ENCODE results near the gene ZNF710. TPM values are rescaled to one million over a fixed set of nuclear protein-coding genes. Genes with fewer than 3 reads are reported as not detected.
A peak's percentile ranks its signal among the peaks of the same experiment; 100 is the strongest.

The ZNF710 gene
- total and polyA plus RNA-seq, 9 of the 15 experiments (the other 6 are each of a cell fraction or from before 2014, with no cell fraction given): 0.56 to 14.2 (median 5.2) TPM

DNA sequence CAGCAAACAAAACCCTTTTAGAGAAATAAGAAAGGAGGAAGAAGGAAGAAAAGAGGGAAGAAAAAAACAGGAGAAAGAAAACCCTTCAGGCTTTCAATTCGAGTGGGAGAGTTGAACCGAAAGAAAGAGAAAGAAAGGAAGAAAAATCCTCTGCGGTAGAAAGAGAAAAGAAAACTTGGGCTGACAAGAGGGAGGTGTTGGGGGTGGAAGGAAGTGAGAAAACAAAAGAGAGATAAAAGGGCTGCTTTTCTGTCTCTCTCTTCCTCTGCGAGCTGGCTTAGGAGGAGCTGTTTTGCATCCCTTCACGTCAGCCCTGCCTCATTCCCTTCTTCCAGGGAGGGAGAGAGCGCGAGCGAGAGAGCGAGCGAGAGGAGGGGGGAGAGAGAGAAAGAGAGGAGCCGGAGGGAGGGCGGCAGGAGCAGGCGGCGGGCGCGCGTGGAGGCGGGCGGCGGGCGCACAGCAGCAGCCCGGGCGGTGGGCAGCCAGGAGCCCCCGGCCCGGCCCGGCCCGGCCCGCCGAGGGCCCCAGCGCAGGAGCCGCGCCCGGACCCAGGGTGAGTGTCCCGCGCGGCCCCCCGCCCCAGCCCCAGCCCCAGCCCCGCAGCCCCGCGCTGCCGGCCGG, at the start of gene ZNF710 (continued):
- 0 out of 4 replicates have a peak, but pooled peaks have one; percentile 15 to 29 for TF ChIP-seq FOXK2 (conservative IDR thresholded peaks at IDR 0.05 in 1 of 2, IDR thresholded peaks at IDR 0.05 in 1 of 2; ENCODE audit: low read depth in 2 of 2)
- TF ChIP-seq, protein P1, sequence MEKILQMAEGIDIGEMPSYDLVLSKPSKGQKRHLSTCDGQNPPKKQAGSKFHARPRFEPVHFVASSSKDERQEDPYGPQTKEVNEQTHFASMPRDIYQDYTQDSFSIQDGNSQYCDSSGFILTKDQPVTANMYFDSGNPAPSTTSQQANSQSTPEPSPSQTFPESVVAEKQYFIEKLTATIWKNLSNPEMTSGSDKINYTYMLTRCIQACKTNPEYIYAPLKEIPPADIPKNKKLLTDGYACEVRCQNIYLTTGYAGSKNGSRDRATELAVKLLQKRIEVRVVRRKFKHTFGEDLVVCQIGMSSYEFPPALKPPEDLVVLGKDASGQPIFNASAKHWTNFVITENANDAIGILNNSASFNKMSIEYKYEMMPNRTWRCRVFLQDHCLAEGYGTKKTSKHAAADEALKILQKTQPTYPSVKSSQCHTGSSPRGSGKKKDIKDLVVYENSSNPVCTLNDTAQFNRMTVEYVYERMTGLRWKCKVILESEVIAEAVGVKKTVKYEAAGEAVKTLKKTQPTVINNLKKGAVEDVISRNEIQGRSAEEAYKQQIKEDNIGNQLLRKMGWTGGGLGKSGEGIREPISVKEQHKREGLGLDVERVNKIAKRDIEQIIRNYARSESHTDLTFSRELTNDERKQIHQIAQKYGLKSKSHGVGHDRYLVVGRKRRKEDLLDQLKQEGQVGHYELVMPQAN (IDR thresholded peaks at IDR 0.05; ENCODE audit: borderline replicate concordance): 0 out of 2 replicates have a peak, but pooled peaks have one; percentile 48
- TF ChIP-seq, protein P2, sequence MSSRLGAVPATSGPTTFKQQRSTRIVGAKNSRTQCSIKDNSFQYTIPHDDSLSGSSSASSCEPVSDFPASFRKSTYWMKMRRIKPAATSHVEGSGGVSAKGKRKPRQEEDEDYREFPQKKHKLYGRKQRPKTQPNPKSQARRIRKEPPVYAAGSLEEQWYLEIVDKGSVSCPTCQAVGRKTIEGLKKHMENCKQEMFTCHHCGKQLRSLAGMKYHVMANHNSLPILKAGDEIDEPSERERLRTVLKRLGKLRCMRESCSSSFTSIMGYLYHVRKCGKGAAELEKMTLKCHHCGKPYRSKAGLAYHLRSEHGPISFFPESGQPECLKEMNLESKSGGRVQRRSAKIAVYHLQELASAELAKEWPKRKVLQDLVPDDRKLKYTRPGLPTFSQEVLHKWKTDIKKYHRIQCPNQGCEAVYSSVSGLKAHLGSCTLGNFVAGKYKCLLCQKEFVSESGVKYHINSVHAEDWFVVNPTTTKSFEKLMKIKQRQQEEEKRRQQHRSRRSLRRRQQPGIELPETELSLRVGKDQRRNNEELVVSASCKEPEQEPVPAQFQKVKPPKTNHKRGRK (tag; IDR thresholded peaks at IDR 0.05): peak; percentile 98
- TF ChIP-seq CTBP1 (IDR thresholded peaks at IDR 0.05; ENCODE audit: borderline replicate concordance): peak; percentile 20; the same call in 1 of the 2 replicates
- no peak for TF ChIP-seq MTA3 (IDR thresholded peaks at IDR 0.05; ENCODE audit: borderline replicate concordance)
- TF ChIP-seq, protein P3, sequence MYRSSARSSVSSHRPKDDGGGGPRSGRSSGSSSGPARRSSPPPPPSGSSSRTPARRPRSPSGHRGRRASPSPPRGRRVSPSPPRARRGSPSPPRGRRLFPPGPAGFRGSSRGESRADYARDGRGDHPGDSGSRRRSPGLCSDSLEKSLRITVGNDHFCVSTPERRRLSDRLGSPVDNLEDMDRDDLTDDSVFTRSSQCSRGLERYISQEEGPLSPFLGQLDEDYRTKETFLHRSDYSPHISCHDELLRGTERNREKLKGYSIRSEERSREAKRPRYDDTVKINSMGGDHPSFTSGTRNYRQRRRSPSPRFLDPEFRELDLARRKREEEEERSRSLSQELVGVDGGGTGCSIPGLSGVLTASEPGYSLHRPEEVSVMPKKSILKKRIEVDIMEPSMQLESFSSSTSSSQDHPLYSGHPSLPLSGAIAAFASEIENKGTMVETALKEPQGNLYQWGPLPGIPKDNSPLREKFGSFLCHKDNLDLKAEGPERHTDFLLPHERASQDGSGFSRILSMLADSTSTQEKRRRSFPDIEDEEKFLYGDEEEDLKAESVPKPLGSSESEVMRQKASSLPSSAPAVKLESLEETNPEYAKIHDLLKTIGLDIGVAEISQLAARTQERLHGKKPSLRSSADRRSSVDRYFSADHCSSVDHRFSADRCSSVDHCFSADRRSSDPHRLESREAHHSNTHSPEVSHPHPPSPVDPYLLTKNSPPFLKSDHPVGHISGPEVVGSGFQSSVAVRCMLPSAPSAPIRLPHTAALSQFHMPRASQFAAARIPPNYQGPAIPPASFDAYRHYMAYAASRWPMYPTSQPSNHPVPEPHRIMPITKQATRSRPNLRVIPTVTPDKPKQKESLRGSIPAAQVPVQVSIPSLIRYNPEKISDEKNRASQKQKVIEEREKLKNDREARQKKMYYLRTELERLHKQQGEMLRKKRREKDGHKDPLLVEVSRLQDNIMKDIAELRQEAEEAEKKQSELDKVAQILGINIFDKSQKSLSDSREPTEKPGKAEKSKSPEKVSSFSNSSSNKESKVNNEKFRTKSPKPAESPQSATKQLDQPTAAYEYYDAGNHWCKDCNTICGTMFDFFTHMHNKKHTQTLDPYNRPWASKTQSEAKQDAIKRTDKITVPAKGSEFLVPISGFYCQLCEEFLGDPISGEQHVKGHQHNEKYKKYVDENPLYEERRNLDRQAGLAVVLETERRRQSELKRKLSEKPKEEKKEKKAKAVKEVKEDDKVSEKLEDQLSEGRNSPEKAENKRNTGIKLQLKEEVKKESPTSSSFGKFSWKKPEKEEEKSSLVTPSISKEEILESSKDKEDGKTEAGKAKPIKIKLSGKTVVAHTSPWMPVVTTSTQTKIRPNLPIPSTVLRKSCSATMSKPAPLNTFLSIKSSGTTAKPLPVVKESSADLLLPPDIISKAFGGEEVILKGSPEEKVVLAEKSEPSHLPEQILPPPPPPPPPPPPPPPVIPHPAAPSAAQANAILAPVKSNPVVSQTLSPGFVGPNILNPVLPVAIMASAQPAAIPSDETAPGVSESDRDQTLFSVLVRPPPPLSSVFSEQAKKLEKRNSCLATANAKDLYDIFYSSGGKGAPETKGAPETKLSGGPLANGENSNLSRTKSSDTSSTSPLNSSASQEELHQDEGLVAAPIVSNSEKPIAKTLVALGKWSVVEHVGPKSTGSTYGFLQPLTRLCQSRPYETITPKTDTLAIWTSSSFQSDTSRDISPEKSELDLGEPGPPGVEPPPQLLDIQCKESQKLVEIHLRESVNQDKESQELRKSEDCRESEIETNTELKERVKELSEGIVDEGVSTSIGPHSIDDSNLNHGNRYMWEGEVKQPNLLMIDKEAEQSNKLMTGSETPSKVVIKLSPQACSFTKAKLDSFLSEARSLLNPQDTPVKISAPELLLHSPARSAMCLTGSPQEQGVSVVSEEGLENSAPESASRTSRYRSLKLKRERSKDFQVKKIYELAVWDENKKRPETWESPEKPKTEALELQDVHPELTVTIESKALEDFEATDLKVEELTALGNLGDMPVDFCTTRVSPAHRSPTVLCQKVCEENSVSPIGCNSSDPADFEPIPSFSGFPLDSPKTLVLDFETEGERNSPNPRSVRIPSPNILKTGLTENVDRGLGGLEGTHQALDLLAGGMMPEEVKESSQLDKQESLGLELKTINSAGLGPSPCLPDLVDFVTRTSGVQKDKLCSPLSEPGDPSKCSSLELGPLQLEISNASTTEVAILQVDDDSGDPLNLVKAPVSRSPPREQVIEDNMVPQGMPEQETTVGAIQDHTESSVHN (IDR thresholded peaks at IDR 0.05; ENCODE audit: borderline replicate concordance in 1 of 2, low read depth in 1 of 2): no peak
- no peak for TF ChIP-seq ZNF695 (CRISPR knock-in tag; IDR thresholded peaks at IDR 0.05)
- TF ChIP-seq NBN (IDR thresholded peaks at IDR 0.05; ENCODE audit: low read depth): peak; percentile 60; the same call in 1 of the 2 replicates
- TF ChIP-seq, protein P4, sequence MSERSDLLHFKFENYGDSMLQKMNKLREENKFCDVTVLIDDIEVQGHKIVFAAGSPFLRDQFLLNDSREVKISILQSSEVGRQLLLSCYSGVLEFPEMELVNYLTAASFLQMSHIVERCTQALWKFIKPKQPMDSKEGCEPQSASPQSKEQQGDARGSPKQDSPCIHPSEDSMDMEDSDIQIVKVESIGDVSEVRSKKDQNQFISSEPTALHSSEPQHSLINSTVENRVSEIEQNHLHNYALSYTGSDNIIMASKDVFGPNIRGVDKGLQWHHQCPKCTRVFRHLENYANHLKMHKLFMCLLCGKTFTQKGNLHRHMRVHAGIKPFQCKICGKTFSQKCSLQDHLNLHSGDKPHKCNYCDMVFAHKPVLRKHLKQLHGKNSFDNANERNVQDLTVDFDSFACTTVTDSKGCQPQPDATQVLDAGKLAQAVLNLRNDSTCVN (CRISPR knock-in tag; IDR thresholded peaks at IDR 0.05): no peak; the same call in 1 of the 2 replicates
- TF ChIP-seq, protein P5, sequence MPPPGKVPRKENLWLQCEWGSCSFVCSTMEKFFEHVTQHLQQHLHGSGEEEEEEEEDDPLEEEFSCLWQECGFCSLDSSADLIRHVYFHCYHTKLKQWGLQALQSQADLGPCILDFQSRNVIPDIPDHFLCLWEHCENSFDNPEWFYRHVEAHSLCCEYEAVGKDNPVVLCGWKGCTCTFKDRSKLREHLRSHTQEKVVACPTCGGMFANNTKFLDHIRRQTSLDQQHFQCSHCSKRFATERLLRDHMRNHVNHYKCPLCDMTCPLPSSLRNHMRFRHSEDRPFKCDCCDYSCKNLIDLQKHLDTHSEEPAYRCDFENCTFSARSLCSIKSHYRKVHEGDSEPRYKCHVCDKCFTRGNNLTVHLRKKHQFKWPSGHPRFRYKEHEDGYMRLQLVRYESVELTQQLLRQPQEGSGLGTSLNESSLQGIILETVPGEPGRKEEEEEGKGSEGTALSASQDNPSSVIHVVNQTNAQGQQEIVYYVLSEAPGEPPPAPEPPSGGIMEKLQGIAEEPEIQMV (tag; conservative IDR thresholded peaks at IDR 0.05; ENCODE audit: low read depth): peak; percentile 73
- TF ChIP-seq LARP7 (IDR thresholded peaks at IDR 0.05): 0 out of 2 replicates have a peak, but pooled peaks have one; percentile 48

Data from K562 (cell line).